Keratinocyte (primary cell): ENCODE measurements around the gene TENM4.

Experiments used
- CTCF ChIP-seq, 3 experiments: IDR thresholded peaks in 1 of 3; conservative IDR thresholded peaks in 1 of 3; optimal IDR thresholded peaks in 1 of 3; 2 replicates in 2 of 3; 3 replicates in 1 of 3; pipeline versions ENCODE3 to v1.5.1; 2011; ENCODE audit warnings: low read length in 3 of 3, mild to moderate bottlenecking in 3 of 3, moderate library complexity in 2 of 3, control low read depth in 1 of 3, inconsistent platforms in 1 of 3; ENCODE audit not compliant: insufficient read depth in 2 of 3; ENCODE audit errors: extremely low read depth in 1 of 3
- EZH2 ChIP-seq: IDR thresholded peaks from one replicate; pipeline ENCODE4 v1.6.1; 2012; ENCODE audit warnings: inconsistent platforms, mild to moderate bottlenecking, low read length, moderate library complexity

- TF ChIP-seq CTCF (optimal IDR thresholded peaks at IDR 0.05 in 1 of 3, IDR thresholded peaks at IDR 0.05 in 1 of 3, conservative IDR thresholded peaks at IDR 0.05 in 1 of 3; ENCODE audit: extremely low read depth in 1 of 3, insufficient read depth in 2 of 3, low read length in 3 of 3) = no peak
- TF ChIP-seq EZH2 = no peak
Observed at GRCh38 chr11:78853521-78853920, 587.3 kb downstream of the TENM4 start.
